HCT116 (cell line): ENCODE results near the gene HRC.

ENCODE experiments used
- CTCF ChIP-seq, 3 experiments: fragments of 200-600 bp in 1 of 3; sonication (generic) in 1 of 3; IDR thresholded peaks in 2 of 3; conservative IDR thresholded peaks in 1 of 3; 2 replicates each; pipeline ENCODE4 v1.5.1; 2012 to 2017; ENCODE audit warnings: low read depth in 2 of 3, low read length in 2 of 3, antibody characterized with exemption in 1 of 3, borderline replicate concordance in 1 of 3, control low read depth in 1 of 3, mild to moderate bottlenecking in 1 of 3, mixed read lengths in 1 of 3, mixed run types in 1 of 3, moderate library complexity in 1 of 3; ENCODE audit not compliant: insufficient read depth in 1 of 3
- POLR2A ChIP-seq: IDR thresholded peaks from 2 replicates; pipeline ENCODE4 v1.7.0; 2011; ENCODE audit warnings: borderline replicate concordance; ENCODE audit not compliant: insufficient read depth, insufficient read length; ENCODE audit errors: extremely low read depth
- RAD21 ChIP-seq: IDR thresholded peaks from 2 replicates; pipeline ENCODE4 v1.6.1; 2012; ENCODE audit warnings: low read depth, mild to moderate bottlenecking
- SP1 ChIP-seq: IDR thresholded peaks from 2 replicates; pipeline ENCODE4 v1.6.1; 2012; ENCODE audit warnings: low read depth
- ZFX ChIP-seq: fragments of 450-650 bp; IDR thresholded peaks from 2 replicates; pipeline ENCODE4 v1.6.1; 2017

GRCh38 chr19:49133621-49134454, 21.4 kb downstream of the HRC start:
- TF ChIP-seq CTCF (IDR thresholded peaks at IDR 0.05 in 2 of 3, conservative IDR thresholded peaks at IDR 0.05 in 1 of 3; ENCODE audit: borderline replicate concordance in 1 of 3, insufficient read depth in 1 of 3, low read depth in 2 of 3, low read length in 2 of 3) (no peak), ZFX (no peak), RAD21 (no peak), SP1 (no peak), POLR2A (no peak)
